ENCODE results near the gene IFIT1.

- no peak for TF ChIP-seq POLR2A (IDR thresholded peaks at IDR 0.05; ENCODE audit: low read depth, low read length)
- no peak for TF ChIP-seq POLR2AphosphoS5 (IDR thresholded peaks at IDR 0.05; ENCODE audit: low read depth, low read length)
- TF ChIP-seq TAF1 (IDR thresholded peaks at IDR 0.05; ENCODE audit: borderline replicate concordance, low read depth, low read length) = no peak
These were observed 39.6 kb downstream of the IFIT1 start for GRCh38 chr10:89431977-89432376.

Data from GM12892 (cell line).